Endothelial cell of umbilical vein (primary cell): ENCODE measurements around the gene WDR18. TPM values are rescaled to one million over a fixed set of nuclear protein-coding genes. Genes with fewer than 3 reads are reported as not detected.

Source experiments
- BruUV-seq: library from RNA; stranded (reverse); fragments of 400-500 nt; replicated peaks from 2 replicates; lab custom pipeline; 2021; lab: Mats Ljungman, UMichigan
- CTCF ChIA-PET: fragments of 300-600, 350-600 bp; sonication (Branson Sonifier 250); formaldehyde crosslinking; loops from one replicate; lab custom pipeline; 2021; ENCODE audit warnings: antibody characterized with exemption, inconsistent platforms; lab: Charles Lee
- POLR2A ChIA-PET: fragments of 300-600, 350-600 bp; sonication (Branson Sonifier 250); formaldehyde crosslinking; loops from one replicate; lab custom pipeline; 2021; ENCODE audit warnings: antibody characterized with exemption, inconsistent platforms; lab: Charles Lee
- DNase-seq: peaks from one replicate; pipeline ENCODE4 v3.0.0-alpha.2; 2011; ENCODE audit warnings: low read depth, low spot score
- FAIRE-seq: peaks from 2 replicates; lab custom pipeline; 2011; peaks lifted over from hg19 to GRCh38; lab: Jason Lieb, UNC
- H2AFZ ChIP-seq: 2 replicates; pipeline ENCODE4 v1.6.0; 2012; ENCODE audit warnings: low read depth, low read length, control low read depth, inconsistent platforms
- H3K27ac ChIP-seq: 2 replicates; pipeline ENCODE4 v1.5.1; 2011; ENCODE audit warnings: low read depth, mild to moderate bottlenecking, control low read depth, low read length, moderate library complexity; ENCODE audit not compliant: insufficient read depth
- H3K27me3 ChIP-seq, 2 experiments: 2 replicates each; pipeline versions ENCODE4 v1.6.0 to v1.6.1; 2011; ENCODE audit warnings: low read length in 2 of 2, mixed read lengths in 1 of 2; ENCODE audit not compliant: control insufficient read depth in 2 of 2, insufficient read depth in 2 of 2
- H3K36me3 ChIP-seq, 2 experiments: 2 replicates in 1 of 2; 3 replicates in 1 of 2; pipeline ENCODE4 v1.5.1; 2011; ENCODE audit warnings: low read length in 2 of 2, mild to moderate bottlenecking in 1 of 2, moderate library complexity in 1 of 2; ENCODE audit not compliant: control insufficient read depth in 2 of 2, insufficient read depth in 2 of 2; ENCODE audit errors: extremely low read depth in 1 of 2
- H3K4me1 ChIP-seq: 3 replicates; pipeline ENCODE4 v1.5.1; 2011; ENCODE audit warnings: mild to moderate bottlenecking, low read length; ENCODE audit not compliant: control insufficient read depth, insufficient read depth; ENCODE audit errors: extremely low read depth
- H3K4me2 ChIP-seq: 2 replicates; pipeline ENCODE4 v1.6.1; 2011; ENCODE audit warnings: low read length, control low read depth, mixed read lengths; ENCODE audit not compliant: insufficient read depth
- H3K4me3 ChIP-seq, 3 experiments: fragments of 200-600 bp in 1 of 3; sonication (generic), shearing (Covaris generic) in 1 of 3; replicated peaks in 1 of 3; 2 replicates each; pipeline ENCODE4 v1.5.1; 2011 to 2016; ENCODE audit warnings: control low read depth in 3 of 3, low read length in 3 of 3, mild to moderate bottlenecking in 2 of 3, inconsistent platforms in 1 of 3, low read depth in 1 of 3, moderate library complexity in 1 of 3; ENCODE audit not compliant: insufficient read depth in 1 of 3
- H3K79me2 ChIP-seq: 2 replicates; pipeline ENCODE4 v1.6.0; 2012; ENCODE audit warnings: low read length, inconsistent platforms; ENCODE audit not compliant: control insufficient read depth, insufficient read depth
- H3K9ac ChIP-seq: replicated peaks from 2 replicates; pipeline ENCODE3; 2011; ENCODE audit warnings: low read length, control low read depth; ENCODE audit not compliant: insufficient read depth; ENCODE audit errors: extremely low read depth
- H3K9me1 ChIP-seq: replicated peaks from 3 replicates; pipeline ENCODE4 v1.6.0; 2011; ENCODE audit warnings: mild to moderate bottlenecking, low read length; ENCODE audit not compliant: control insufficient read depth, insufficient read depth; ENCODE audit errors: extremely low read depth
- H3K9me3 ChIP-seq: replicated peaks from 2 replicates; pipeline ENCODE4 v1.5.1; 2012; ENCODE audit warnings: low read length, inconsistent platforms; ENCODE audit not compliant: control insufficient read depth, insufficient read depth
- H4K20me1 ChIP-seq: replicated peaks from 2 replicates; pipeline ENCODE3; 2011; ENCODE audit warnings: mild to moderate bottlenecking, low read length; ENCODE audit not compliant: control insufficient read depth, insufficient read depth; ENCODE audit errors: extremely low read depth
- EZH2 ChIP-seq: IDR thresholded peaks from 2 replicates; pipeline ENCODE4 v1.6.1; 2012; ENCODE audit warnings: borderline replicate concordance, low read depth, mild to moderate bottlenecking, moderate library complexity, low read length, inconsistent platforms; ENCODE audit not compliant: severe bottlenecking
- FOS ChIP-seq: IDR thresholded peaks from 2 replicates; pipeline ENCODE4 v1.6.1; 2011; ENCODE audit warnings: mild to moderate bottlenecking, low read length, moderate library complexity, borderline replicate concordance; ENCODE audit not compliant: insufficient read depth
- GATA2 ChIP-seq: IDR thresholded peaks from 2 replicates; pipeline ENCODE4 v1.7.0; 2011; ENCODE audit warnings: low read depth, mild to moderate bottlenecking, moderate library complexity, mixed read lengths, low read length; ENCODE audit not compliant: insufficient read length, insufficient read depth
- JUN ChIP-seq: IDR thresholded peaks from 2 replicates; pipeline ENCODE4 v1.6.1; 2011; ENCODE audit warnings: borderline replicate concordance, low read depth; ENCODE audit not compliant: insufficient read length, insufficient read depth
- MYC ChIP-seq: IDR thresholded peaks from one replicate; pipeline ENCODE4 v1.6.1; 2011; ENCODE audit warnings: mild to moderate bottlenecking, low read depth, low read length
- POLR2A ChIP-seq: IDR thresholded peaks from 2 replicates; pipeline ENCODE4 v1.6.1; 2012; ENCODE audit warnings: low read depth, mild to moderate bottlenecking, control low read depth, low read length
- POLR2AphosphoS5 ChIP-seq: IDR thresholded peaks from 2 replicates; pipeline ENCODE4 v1.6.1; 2012; ENCODE audit warnings: low read depth, mild to moderate bottlenecking, control low read depth, low read length, moderate library complexity; ENCODE audit not compliant: insufficient read depth
- dilution Hi-C: fragments of 300-500 bp; cut with MboI; formaldehyde crosslinking; loops from one replicate; pipeline ENCODE4 v1.15.0; 2019; ENCODE audit warnings: low sequenced_read_pairs; ENCODE audit not compliant: extremely low pct_ligation_motif_present
- intact Hi-C: fragments of 100-400 bp; cut with micrococcal nuclease; formaldehyde crosslinking; loops from one replicate; pipeline ENCODE4 v1.10.0; 2022
- polyA plus RNA-seq, 4 experiments: library from polyadenylated mRNA; depleted of rRNA in 3 of 4; stranded (reverse) in 3 of 4; unstranded in 1 of 4; fragments of >200 nt; gene quantifications; 2 replicates each; pipeline versions ENCODE4 v1.2.1 to v1.2.3, GENCODE V29; 2011 to 2012; ENCODE audit warnings: missing spikeins in 1 of 4
- total RNA-seq: library from RNA; stranded (reverse); gene quantifications from 2 replicates; pipeline ENCODE4 v1.2.3, GENCODE V29; 2021
- TF ChIP-seq, protein P1 (sequence below), 2 donors: IDR thresholded peaks; 1 replicate in 1 of 2; 2 replicates in 1 of 2; pipeline ENCODE4 v1.5.1; 2011; ENCODE audit warnings: low read length in 2 of 2, mild to moderate bottlenecking in 2 of 2, moderate library complexity in 2 of 2, control low read depth in 1 of 2, inconsistent platforms in 1 of 2, low read depth in 1 of 2; ENCODE audit not compliant: insufficient read depth in 1 of 2; ENCODE audit errors: extremely low read depth in 1 of 2
- TF ChIP-seq, protein P2 (sequence below): IDR thresholded peaks from 2 replicates; pipeline ENCODE4 v1.6.1; 2011; ENCODE audit not compliant: insufficient read depth, insufficient read length

The WDR18 gene
- total and polyA plus RNA-seq, 2 donors (not counting 3 experiments of a cell fraction or from before 2014, with no cell fraction given), result 54.8 to 102 TPM

DNA sequence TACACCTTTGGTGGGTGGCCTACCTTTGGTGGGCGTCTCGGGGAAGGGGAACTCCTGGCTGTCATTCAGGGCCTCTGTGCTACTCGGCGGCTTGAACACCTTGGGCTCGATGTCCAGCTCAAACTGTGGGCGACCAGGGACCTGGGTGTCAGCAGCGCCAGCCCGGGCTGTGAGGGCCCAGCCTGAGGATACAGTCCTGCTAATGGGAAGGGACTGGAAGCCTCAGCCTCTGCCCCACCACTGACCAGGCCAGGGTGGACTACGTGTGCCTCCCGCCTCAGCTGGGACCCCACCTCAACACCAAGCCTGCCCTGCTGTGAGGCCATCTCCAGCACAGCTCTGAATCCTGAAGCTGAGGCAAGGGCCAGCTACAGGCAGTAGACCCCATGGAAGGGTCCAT, 29.1 kb downstream of the WDR18 start:
- H3K4me2 ChIP-seq, result no peak overlapping the region
- no peaks in the 10 kb centered on the region for H3K9me1 ChIP-seq
- no peaks in the 10 kb centered on the region for H3K27me3 ChIP-seq
- H3K79me2 ChIP-seq, result peaks cover 51% of the 10 kb centered on the region
- no peak overlapping the region for H2AFZ ChIP-seq
- dilution Hi-C loops (no loop called here), intact Hi-C loops (no loop called here)
- peaks cover 5 to 23% of the 10 kb centered on the region in 2 experiments for H3K36me3 ChIP-seq
- no peak for FAIRE-seq
- H4K20me1 ChIP-seq, result no peaks in the 10 kb centered on the region
- no peak for DNase-seq
- no TSS peak for BruUV-seq
- H3K9me3 ChIP-seq, result no peaks in the 10 kb centered on the region
- peaks cover 21% of the 10 kb centered on the region for H3K4me1 ChIP-seq
- H3K27ac ChIP-seq, result no peak overlapping the region
- CTCF ChIA-PET, result interaction anchor here (0.7 kb wide), 1 partner anchor 9 kb away, joined by 3 read pairs; no protein-coding TSS in a partner anchor
- H3K4me3 ChIP-seq, result no peak overlapping the region
- no peak overlapping the region for H3K9ac ChIP-seq
- TF ChIP-seq POLR2AphosphoS5 (no peak), MYC (no peak), GATA2 (no peak), EZH2 (no peak), JUN (no peak), POLR2A (no peak), FOS (no peak)
- TF ChIP-seq, protein P1, sequence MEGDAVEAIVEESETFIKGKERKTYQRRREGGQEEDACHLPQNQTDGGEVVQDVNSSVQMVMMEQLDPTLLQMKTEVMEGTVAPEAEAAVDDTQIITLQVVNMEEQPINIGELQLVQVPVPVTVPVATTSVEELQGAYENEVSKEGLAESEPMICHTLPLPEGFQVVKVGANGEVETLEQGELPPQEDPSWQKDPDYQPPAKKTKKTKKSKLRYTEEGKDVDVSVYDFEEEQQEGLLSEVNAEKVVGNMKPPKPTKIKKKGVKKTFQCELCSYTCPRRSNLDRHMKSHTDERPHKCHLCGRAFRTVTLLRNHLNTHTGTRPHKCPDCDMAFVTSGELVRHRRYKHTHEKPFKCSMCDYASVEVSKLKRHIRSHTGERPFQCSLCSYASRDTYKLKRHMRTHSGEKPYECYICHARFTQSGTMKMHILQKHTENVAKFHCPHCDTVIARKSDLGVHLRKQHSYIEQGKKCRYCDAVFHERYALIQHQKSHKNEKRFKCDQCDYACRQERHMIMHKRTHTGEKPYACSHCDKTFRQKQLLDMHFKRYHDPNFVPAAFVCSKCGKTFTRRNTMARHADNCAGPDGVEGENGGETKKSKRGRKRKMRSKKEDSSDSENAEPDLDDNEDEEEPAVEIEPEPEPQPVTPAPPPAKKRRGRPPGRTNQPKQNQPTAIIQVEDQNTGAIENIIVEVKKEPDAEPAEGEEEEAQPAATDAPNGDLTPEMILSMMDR (IDR thresholded peaks at IDR 0.05; ENCODE audit: extremely low read depth in 1 of 2, insufficient read depth in 1 of 2, low read depth in 1 of 2, low read length in 2 of 2), result no peak
- TF ChIP-seq, protein P2, sequence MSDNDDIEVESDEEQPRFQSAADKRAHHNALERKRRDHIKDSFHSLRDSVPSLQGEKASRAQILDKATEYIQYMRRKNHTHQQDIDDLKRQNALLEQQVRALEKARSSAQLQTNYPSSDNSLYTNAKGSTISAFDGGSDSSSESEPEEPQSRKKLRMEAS, result no peak
- POLR2A ChIA-PET, result no interaction called here
